Fibroblast of lung (primary cell): ENCODE data around the gene LSAMP.

Source experiments
- EZH2 ChIP-seq: IDR thresholded peaks from 2 replicates; pipeline ENCODE4 v1.5.1; 2012; ENCODE audit warnings: low read length, control low read depth, mild to moderate bottlenecking; ENCODE audit errors: missing control alignments
- TF ChIP-seq, protein P1 (sequence below), 2 donors: IDR thresholded peaks in 1 of 2; conservative IDR thresholded peaks in 1 of 2; 1 replicate in 1 of 2; 2 replicates in 1 of 2; pipeline ENCODE4 v1.5.1; 2011 to 2012; ENCODE audit warnings: low read length in 2 of 2, control low read depth in 1 of 2, inconsistent platforms in 1 of 2, low read depth in 1 of 2, mild to moderate bottlenecking in 1 of 2

GRCh38 chr3:115806501-115806900 is 638.8 kb downstream of the LSAMP start:
- TF ChIP-seq, protein P1, sequence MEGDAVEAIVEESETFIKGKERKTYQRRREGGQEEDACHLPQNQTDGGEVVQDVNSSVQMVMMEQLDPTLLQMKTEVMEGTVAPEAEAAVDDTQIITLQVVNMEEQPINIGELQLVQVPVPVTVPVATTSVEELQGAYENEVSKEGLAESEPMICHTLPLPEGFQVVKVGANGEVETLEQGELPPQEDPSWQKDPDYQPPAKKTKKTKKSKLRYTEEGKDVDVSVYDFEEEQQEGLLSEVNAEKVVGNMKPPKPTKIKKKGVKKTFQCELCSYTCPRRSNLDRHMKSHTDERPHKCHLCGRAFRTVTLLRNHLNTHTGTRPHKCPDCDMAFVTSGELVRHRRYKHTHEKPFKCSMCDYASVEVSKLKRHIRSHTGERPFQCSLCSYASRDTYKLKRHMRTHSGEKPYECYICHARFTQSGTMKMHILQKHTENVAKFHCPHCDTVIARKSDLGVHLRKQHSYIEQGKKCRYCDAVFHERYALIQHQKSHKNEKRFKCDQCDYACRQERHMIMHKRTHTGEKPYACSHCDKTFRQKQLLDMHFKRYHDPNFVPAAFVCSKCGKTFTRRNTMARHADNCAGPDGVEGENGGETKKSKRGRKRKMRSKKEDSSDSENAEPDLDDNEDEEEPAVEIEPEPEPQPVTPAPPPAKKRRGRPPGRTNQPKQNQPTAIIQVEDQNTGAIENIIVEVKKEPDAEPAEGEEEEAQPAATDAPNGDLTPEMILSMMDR (conservative IDR thresholded peaks at IDR 0.05 in 1 of 2, IDR thresholded peaks at IDR 0.05 in 1 of 2; ENCODE audit: low read depth in 1 of 2, low read length in 2 of 2) = no peak
- TF ChIP-seq EZH2 = no peak
